GM13976 (cell line): ENCODE results near the gene CUZD1.

Experiments
- DNase-seq: peaks from one replicate; pipeline ENCODE4 v3.0.0; 2012; ENCODE audit warnings: low spot score
- CTCF ChIP-seq: IDR thresholded peaks from 2 replicates; pipeline ENCODE4 v1.5.1; 2012; ENCODE audit warnings: borderline replicate concordance, mild to moderate bottlenecking; ENCODE audit not compliant: insufficient read depth; ENCODE audit errors: extremely low read depth, missing control alignments, control extremely low read depth
- in situ Hi-C: fragments of 300-500 bp; cut with MboI; formaldehyde crosslinking; loops from one replicate; pipeline ENCODE4 v1.12.0; 2022; ENCODE audit warnings: low sequenced_read_pairs, mixed read lengths, inconsistent platforms; ENCODE audit not compliant: unreplicated experiment

Gene CUZD1

GRCh38 chr10:122847782-122848604 is 2.3 kb upstream of the CUZD1 start:
- no peak for DNase-seq
- in situ Hi-C loops = no loop called here
- TF ChIP-seq CTCF = no peak

- in situ Hi-C loops = no loop called here
- no peak for TF ChIP-seq CTCF
- DNase-seq = no peak
Measured at GRCh38 chr10:122844146-122844545, 1.5 kb downstream of the CUZD1 start.

- DNase-seq = no peak
- in situ Hi-C loops = no loop called here
- no peak for TF ChIP-seq CTCF
Measured at GRCh38 chr10:122841569-122841968, 4.1 kb downstream of the CUZD1 start.

- in situ Hi-C loops = no loop called here
- no peak for DNase-seq
- no peak for TF ChIP-seq CTCF
Measured at GRCh38 chr10:122839505-122839904, 6.2 kb downstream of the CUZD1 start.

GRCh38 chr10:122838880-122839279 is 6.8 kb downstream of the CUZD1 start:
- in situ Hi-C loops = no loop called here
- TF ChIP-seq CTCF = no peak

GRCh38 chr10:122835908-122836307 is 9.7 kb downstream of the CUZD1 start:
- in situ Hi-C loops = no loop called here
- DNase-seq = no peak
- no peak for TF ChIP-seq CTCF

More at GRCh38 chr10:122838880-122839279, 6.8 kb downstream of the CUZD1 start:
- DNase-seq = no peak
